Amygdala (tissue), 56 donors: ENCODE measurements around the gene FBLN1.

Experiments used
- DNase-seq, 56 donors: peaks; one replicate each; lab custom pipeline; 2025; lab: John Stamatoyannopoulos, UW

FBLN1 gene

GRCh38 chr22:45629469-45630089 is 126.9 kb downstream of the FBLN1 start:
- DNase-seq, result no peak

GRCh38 chr22:45630436-45630835 is 127.8 kb downstream of the FBLN1 start:
- DNase-seq, result no peak

- DNase-seq, result peak in 23 of 56 donors; percentile 4 to 56 (median 19)
Observed at GRCh38 chr22:45631140-45631840, 128.6 kb downstream of the FBLN1 start.

- no peak for DNase-seq
Observed at GRCh38 chr22:45631841-45632238, 129.2 kb downstream of the FBLN1 start.

GRCh38 chr22:45632791-45633515 is 130.3 kb downstream of the FBLN1 start:
- no peak for DNase-seq

GRCh38 chr22:45636683-45637082 is 134.0 kb downstream of the FBLN1 start:
- DNase-seq, result no peak

- no peak for DNase-seq
Observed at GRCh38 chr22:45638197-45638596, 135.5 kb downstream of the FBLN1 start.

- DNase-seq, result no peak
Observed at GRCh38 chr22:45638834-45639746, 136.4 kb downstream of the FBLN1 start.

- DNase-seq, result no peak
Observed at GRCh38 chr22:45639747-45640102, 137.0 kb downstream of the FBLN1 start.

GRCh38 chr22:45640291-45640940 is 137.7 kb downstream of the FBLN1 start:
- DNase-seq, result no peak

- no peak for DNase-seq
Observed at GRCh38 chr22:45640941-45641621, 138.4 kb downstream of the FBLN1 start.

GRCh38 chr22:45642986-45643385 is 140.3 kb downstream of the FBLN1 start:
- DNase-seq, result no peak

- DNase-seq, result no peak
Observed at GRCh38 chr22:45644714-45645113, 142.0 kb downstream of the FBLN1 start.

- DNase-seq, result no peak
Observed at GRCh38 chr22:45645150-45645525, 142.5 kb downstream of the FBLN1 start.

GRCh38 chr22:45645526-45646414 is 143.1 kb downstream of the FBLN1 start:
- peak in 43 of 56 donors; percentile 6 to 73 (median 28) for DNase-seq

GRCh38 chr22:45647532-45648225 is 145.0 kb downstream of the FBLN1 start:
- peak in 4 of 56 donors; percentile 3 to 44 (median 5) for DNase-seq

GRCh38 chr22:45648301-45649117 is 145.8 kb downstream of the FBLN1 start:
- DNase-seq, result no peak
